ENCODE measurements around the gene ZNF618. TPM values are rescaled to one million over a fixed set of nuclear protein-coding genes. Genes with fewer than 3 reads are reported as not detected.

Gene ZNF618
- total RNA-seq, 4 donors from 2014 or later: 2.9 to 5.8 (median 4.2) TPM

DNA sequence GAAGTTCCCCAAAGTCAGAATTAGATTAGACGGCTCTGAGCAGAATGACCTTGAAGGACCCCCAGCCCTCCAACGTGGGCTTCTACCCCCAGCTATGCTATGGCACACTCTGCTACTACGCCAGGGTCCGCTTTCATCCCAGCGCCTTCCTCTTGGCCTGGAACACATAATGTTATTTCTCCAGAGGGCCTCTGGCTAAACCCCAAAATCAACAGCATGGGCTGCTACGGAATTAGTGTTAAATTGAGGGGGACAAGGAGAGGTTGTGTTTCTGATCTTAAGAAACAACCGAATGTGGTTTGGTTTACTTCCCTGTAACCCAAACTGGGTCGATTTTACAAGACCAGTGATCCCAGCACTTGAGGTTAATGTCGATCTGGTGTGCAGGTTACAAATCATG is 97.1 kb downstream of the ZNF618 start:
- no peaks in the 10 kb centered on the region for H3K4me1 ChIP-seq
- no peaks in the 10 kb centered on the region for H3K27me3 ChIP-seq
- H3K27ac ChIP-seq: no peak overlapping the region
- DNase-seq (ENCODE audit: low spot score in 2 of 2): no peak
- H3K9me3 ChIP-seq: no peaks in the 10 kb centered on the region
- WGBS: 83% methylated on average over 9 of the region's 9 CpGs
- TF ChIP-seq EP300 (IDR thresholded peaks at IDR 0.05) (no peak), POLR2A (IDR thresholded peaks at IDR 0.05) (no peak), POLR2AphosphoS5 (IDR thresholded peaks at IDR 0.05) (no peak)
- TF ChIP-seq, protein P1, sequence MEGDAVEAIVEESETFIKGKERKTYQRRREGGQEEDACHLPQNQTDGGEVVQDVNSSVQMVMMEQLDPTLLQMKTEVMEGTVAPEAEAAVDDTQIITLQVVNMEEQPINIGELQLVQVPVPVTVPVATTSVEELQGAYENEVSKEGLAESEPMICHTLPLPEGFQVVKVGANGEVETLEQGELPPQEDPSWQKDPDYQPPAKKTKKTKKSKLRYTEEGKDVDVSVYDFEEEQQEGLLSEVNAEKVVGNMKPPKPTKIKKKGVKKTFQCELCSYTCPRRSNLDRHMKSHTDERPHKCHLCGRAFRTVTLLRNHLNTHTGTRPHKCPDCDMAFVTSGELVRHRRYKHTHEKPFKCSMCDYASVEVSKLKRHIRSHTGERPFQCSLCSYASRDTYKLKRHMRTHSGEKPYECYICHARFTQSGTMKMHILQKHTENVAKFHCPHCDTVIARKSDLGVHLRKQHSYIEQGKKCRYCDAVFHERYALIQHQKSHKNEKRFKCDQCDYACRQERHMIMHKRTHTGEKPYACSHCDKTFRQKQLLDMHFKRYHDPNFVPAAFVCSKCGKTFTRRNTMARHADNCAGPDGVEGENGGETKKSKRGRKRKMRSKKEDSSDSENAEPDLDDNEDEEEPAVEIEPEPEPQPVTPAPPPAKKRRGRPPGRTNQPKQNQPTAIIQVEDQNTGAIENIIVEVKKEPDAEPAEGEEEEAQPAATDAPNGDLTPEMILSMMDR (IDR thresholded peaks at IDR 0.05): no peak
- no peak overlapping the region for H3K4me3 ChIP-seq
- no peaks in the 10 kb centered on the region for H3K36me3 ChIP-seq

DNA sequence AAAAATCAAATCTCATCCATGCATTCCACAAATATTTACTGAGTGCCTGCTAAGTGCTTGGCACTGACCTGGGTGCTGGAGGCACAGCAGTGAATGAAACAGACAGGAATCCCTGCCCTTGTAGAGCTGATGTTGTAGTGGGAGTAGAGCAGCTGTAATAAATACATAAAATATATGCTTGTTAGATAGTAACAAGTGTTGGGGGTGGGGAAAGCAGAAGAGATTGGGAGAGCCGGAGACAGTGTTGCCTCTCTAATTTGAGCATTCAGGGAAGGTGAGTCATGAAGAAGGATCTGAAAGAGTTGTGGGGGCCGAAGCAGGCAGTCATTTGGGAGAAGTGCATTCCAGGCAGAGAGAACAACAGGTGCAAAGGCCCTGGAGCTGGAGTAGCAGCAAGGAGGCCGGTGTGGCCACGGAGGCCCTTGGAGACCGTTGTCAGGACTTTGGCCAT is 97.9 kb downstream of the ZNF618 start:
- Histone ChIP-seq H3K4me1 (no peaks in the 10 kb centered on the region), H3K27me3 (no peaks in the 10 kb centered on the region), H3K27ac (no peak overlapping the region), H3K4me3 (no peak overlapping the region), H3K36me3 (no peaks in the 10 kb centered on the region), H3K9me3 (no peaks in the 10 kb centered on the region)
- DNase-seq (ENCODE audit: low spot score in 2 of 2): no peak
- TF ChIP-seq, protein P1 (IDR thresholded peaks at IDR 0.05): no peak
- TF ChIP-seq EP300 (IDR thresholded peaks at IDR 0.05) (no peak), POLR2AphosphoS5 (IDR thresholded peaks at IDR 0.05) (no peak), POLR2A (IDR thresholded peaks at IDR 0.05) (no peak)
- 86% methylated on average over 5 of the region's 5 CpGs for WGBS

DNA sequence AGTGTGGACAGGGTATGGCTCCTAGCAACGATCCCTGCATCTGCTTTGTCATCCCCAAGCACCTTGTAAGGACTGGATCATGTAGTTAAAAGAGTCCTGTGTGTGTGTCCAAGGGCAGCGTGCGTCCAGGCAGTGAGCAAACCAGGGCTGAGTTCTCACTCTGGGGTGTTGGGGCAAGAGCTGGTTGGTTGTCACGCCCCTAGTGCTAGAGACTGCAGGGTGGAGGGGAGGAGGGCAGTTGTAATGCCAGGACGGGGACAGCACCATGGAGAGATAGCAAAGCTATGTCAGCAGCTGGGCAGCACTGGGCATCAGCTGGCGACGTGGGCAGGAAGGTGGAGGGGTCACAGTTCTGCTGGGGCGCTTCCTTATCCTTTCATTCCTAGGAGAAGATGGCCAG is 100.8 kb downstream of the ZNF618 start:
- 91% methylated on average over 8 of the region's 8 CpGs for WGBS

GRCh38 chr9:113978725-113979342 is 102.7 kb downstream of the ZNF618 start:
- H3K27ac ChIP-seq: no peak overlapping the region
- H3K27me3 ChIP-seq: no peaks in the 10 kb centered on the region
- TF ChIP-seq POLR2AphosphoS5 (IDR thresholded peaks at IDR 0.05) (no peak), POLR2A (IDR thresholded peaks at IDR 0.05) (no peak), EP300 (IDR thresholded peaks at IDR 0.05) (no peak)
- TF ChIP-seq, protein P1 (IDR thresholded peaks at IDR 0.05): no peak
- no peak overlapping the region for H3K4me3 ChIP-seq
- no peak for DNase-seq (ENCODE audit: low spot score in 2 of 2)
- H3K9me3 ChIP-seq: no peaks in the 10 kb centered on the region
- no peaks in the 10 kb centered on the region for H3K4me1 ChIP-seq
- no peaks in the 10 kb centered on the region for H3K36me3 ChIP-seq
- WGBS: 70% methylated on average over 6 of the region's 6 CpGs

More for the DNA sequence above, 100.8 kb downstream of the ZNF618 start:
- no peaks in the 10 kb centered on the region for H3K36me3 ChIP-seq
- no peaks in the 10 kb centered on the region for H3K9me3 ChIP-seq
- no peak overlapping the region for H3K4me3 ChIP-seq
- H3K4me1 ChIP-seq: no peaks in the 10 kb centered on the region
- TF ChIP-seq, protein P1 (IDR thresholded peaks at IDR 0.05): no peak
- TF ChIP-seq POLR2AphosphoS5 (IDR thresholded peaks at IDR 0.05) (no peak), POLR2A (IDR thresholded peaks at IDR 0.05) (no peak), EP300 (IDR thresholded peaks at IDR 0.05) (no peak)
- H3K27me3 ChIP-seq: no peaks in the 10 kb centered on the region
- DNase-seq (ENCODE audit: low spot score in 2 of 2): no peak
- H3K27ac ChIP-seq: no peak overlapping the region

GRCh38 chr9:113979343-113980127 is 103.4 kb downstream of the ZNF618 start:
- H3K27ac ChIP-seq: no peak overlapping the region
- no peaks in the 10 kb centered on the region for H3K9me3 ChIP-seq
- TF ChIP-seq POLR2AphosphoS5 (IDR thresholded peaks at IDR 0.05): no peak
- no peak for TF ChIP-seq POLR2A (IDR thresholded peaks at IDR 0.05)
- TF ChIP-seq, protein P1 (IDR thresholded peaks at IDR 0.05): no peak
- TF ChIP-seq EP300 (IDR thresholded peaks at IDR 0.05): no peak
- H3K4me3 ChIP-seq: no peak overlapping the region
- no peaks in the 10 kb centered on the region for H3K36me3 ChIP-seq
- no peaks in the 10 kb centered on the region for H3K4me1 ChIP-seq
- WGBS: 80% methylated on average over 6 of the region's 6 CpGs
- no peak for DNase-seq (ENCODE audit: low spot score in 2 of 2)
- no peaks in the 10 kb centered on the region for H3K27me3 ChIP-seq
